Adrenal gland (tissue), 12 donors: Measurements from ENCODE around the gene PLEKHM2. TPM values are rescaled to one million over a fixed set of nuclear protein-coding genes. Genes with fewer than 3 reads are reported as not detected.

Experiments used
- DNase-seq, 7 donors: peaks; one replicate each; pipeline ENCODE4 v3.0.0-alpha.2; 2019 to 2020
- H3K27ac ChIP-seq, 5 donors: fragments of 200-600 bp; sonication (generic) in 4 of 5; 1 replicate in 3 of 5; 2 replicates in 2 of 5; pipeline versions ENCODE4 v1.5.1 to v1.8.0; 2016 to 2020; ENCODE audit warnings: mild to moderate bottlenecking in 1 of 5
- H3K27me3 ChIP-seq: fragments of 200-600 bp; 2 replicates; pipeline ENCODE4 v1.8.0; 2021
- H3K36me3 ChIP-seq, 2 donors: fragments of 200-600 bp; replicated peaks in 1 of 2; 1 replicate in 1 of 2; 2 replicates in 1 of 2; pipeline versions ENCODE4 v1.5.1 to v1.8.0; 2018 to 2022
- H3K4me1 ChIP-seq, 2 donors: fragments of 200-600 bp; replicated peaks in 1 of 2; 1 replicate in 1 of 2; 2 replicates in 1 of 2; pipeline versions ENCODE4 v1.5.1 to v1.8.0; 2018 to 2021
- H3K4me3 ChIP-seq, 4 donors: fragments of 200-600 bp; sonication (generic) in 3 of 4; one replicate each; pipeline ENCODE4 v1.5.1; 2016 to 2018
- H3K9me3 ChIP-seq, 3 donors: fragments of 200-600 bp; sonication (generic) in 1 of 3; replicated peaks in 1 of 3; 1 replicate in 2 of 3; 2 replicates in 1 of 3; pipeline versions ENCODE4 v1.5.1 to v1.8.0; 2016 to 2021
- POLR2A ChIP-seq, 2 donors: fragments of 450-650 bp; IDR thresholded peaks; one replicate each; pipeline ENCODE4 v1.6.1; 2017; ENCODE audit warnings: antibody characterized with exemption in 2 of 2, mild to moderate bottlenecking in 2 of 2, moderate library complexity in 1 of 2
- WGBS, 4 donors: extraction: QIAGEN DNeasy Blood & Tissue Kit in 2 of 4; methylation state at CpG; one replicate each; pipeline versions ENCODE4 v1.1.5 to v1.1.7; 2013 to 2017; 5-methylcytosine and 5-hydroxymethylcytosine counted together
- intact Hi-C, 2 donors: fragments of 100-400 bp; cut with DNase I; formaldehyde crosslinking; loops; one replicate each; pipeline versions ENCODE4 v1.14.1 to v1.15.0; 2022 to 2023
- polyA plus RNA-seq, 3 donors: library from polyadenylated mRNA; stranded (reverse); fragments of 200-250 nt in 2 of 3; fragments of 350-450 nt in 1 of 3; fragmentation: Illumina TruSeq in 1 of 3; extraction: RNeasy Lipid Tissue Mini Kit (QIAGEN cat#74804) in 1 of 3; gene quantifications; one replicate each; pipeline ENCODE4 v1.2.3, GENCODE V29; 2013 to 2014
- small RNA-seq, 2 donors: library from RNA; depleted of rRNA; stranded (forward); fragments of <200 nt; gene quantifications; one replicate each; pipeline ENCODE3, GENCODE V24; 2016
- total RNA-seq, 9 donors: library from RNA; depleted of rRNA in 4 of 9; stranded (reverse); fragments of >200 nt in 4 of 9; fragments of 120-200 nt in 1 of 9; fragmentation: NEBNext Ultra II Directional in 1 of 9; extraction: Animal tissue kit (Norgen Biotek cat#: 25700) in 1 of 9; gene quantifications; one replicate each; pipeline versions ENCODE4 v1.1.0 to v1.2.4, GENCODE V29; 2013 to 2023
- TF ChIP-seq, protein P1 (sequence below), 6 experiments: fragments of 450-650 bp in 4 of 6; fragments of 200-600 bp in 2 of 6; sonication (generic) in 1 of 6; IDR thresholded peaks; 1 replicate in 5 of 6; 2 replicates in 1 of 6; pipeline versions ENCODE4 v1.5.1 to v1.8.0; 2016 to 2021; ENCODE audit warnings: antibody characterized with exemption in 6 of 6, mild to moderate bottlenecking in 2 of 6, moderate library complexity in 1 of 6
- donor health status: healthy with polysubstance abuse.
- donor health status: Bipolar disorder and iron deficiency.
- donor health status: DM: yes; HTN: yes; CAD: no.
- donor health status: DM: no; HTN: no; CAD: no.
- donor health status: DM: no; HTN: no; CAD: no.
- donor health status: DM: yes; HTN: yes; CAD: no.

Gene PLEKHM2
- total and polyA plus RNA-seq, 12 donors, result 25.8 to 103 (median 70.1) TPM

DNA sequence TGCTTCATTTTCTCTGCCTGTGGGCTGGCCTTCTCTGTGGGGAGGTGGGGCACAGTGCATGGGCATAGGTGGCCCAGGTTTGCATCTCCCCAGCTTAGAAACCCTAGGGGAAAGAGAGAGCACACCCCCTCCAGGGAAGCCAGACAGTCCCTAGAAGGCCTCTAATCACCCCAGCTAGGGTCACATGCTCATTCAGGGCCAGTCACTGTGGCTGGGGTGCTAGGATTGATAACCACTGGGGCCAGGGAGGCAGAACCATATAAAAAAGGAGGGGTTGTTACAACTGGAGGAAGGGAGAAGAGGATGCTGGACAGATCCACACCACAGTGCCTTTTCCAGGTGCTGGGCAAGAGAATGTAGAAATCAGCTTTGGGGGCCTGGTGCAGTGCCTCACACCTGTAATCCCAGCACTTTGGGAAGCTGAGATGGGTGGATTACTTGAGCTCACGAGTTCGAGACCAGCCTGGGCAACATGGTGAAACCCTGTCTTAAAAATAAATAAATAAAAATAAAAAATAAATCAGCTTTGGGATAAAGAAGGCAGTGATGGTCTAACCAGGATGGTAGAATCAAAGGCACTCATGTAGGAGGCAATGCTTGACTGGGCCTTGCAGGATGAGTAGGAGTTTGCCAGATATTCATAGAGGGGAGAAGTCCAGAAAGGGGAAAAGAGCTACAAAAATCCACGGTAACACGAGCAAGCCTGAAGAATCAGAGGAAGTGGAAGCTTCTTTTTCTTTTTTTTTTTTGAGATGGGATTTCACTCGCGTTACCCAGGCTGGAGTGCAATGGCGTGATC is 94.0 kb downstream of the PLEKHM2 start:
- WGBS, 4 donors, result 81 to 90% (median 85%) methylated on average over 7 of the region's 7 CpGs
- TF ChIP-seq, protein P1, sequence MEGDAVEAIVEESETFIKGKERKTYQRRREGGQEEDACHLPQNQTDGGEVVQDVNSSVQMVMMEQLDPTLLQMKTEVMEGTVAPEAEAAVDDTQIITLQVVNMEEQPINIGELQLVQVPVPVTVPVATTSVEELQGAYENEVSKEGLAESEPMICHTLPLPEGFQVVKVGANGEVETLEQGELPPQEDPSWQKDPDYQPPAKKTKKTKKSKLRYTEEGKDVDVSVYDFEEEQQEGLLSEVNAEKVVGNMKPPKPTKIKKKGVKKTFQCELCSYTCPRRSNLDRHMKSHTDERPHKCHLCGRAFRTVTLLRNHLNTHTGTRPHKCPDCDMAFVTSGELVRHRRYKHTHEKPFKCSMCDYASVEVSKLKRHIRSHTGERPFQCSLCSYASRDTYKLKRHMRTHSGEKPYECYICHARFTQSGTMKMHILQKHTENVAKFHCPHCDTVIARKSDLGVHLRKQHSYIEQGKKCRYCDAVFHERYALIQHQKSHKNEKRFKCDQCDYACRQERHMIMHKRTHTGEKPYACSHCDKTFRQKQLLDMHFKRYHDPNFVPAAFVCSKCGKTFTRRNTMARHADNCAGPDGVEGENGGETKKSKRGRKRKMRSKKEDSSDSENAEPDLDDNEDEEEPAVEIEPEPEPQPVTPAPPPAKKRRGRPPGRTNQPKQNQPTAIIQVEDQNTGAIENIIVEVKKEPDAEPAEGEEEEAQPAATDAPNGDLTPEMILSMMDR (IDR thresholded peaks at IDR 0.05), result no peak
- TF ChIP-seq POLR2A (IDR thresholded peaks at IDR 0.05), result no peak
- Histone ChIP-seq H3K9me3 (no peaks in the 10 kb centered on the region), H3K4me3 (no peak overlapping the region), H3K27ac (no peak overlapping the region), H3K27me3 (no peaks in the 10 kb centered on the region), H3K36me3 (peaks cover 0 to 27% of the 10 kb centered on the region in 2 donors), H3K4me1 (no peaks in the 10 kb centered on the region)
- intact Hi-C loops, result no loop called here
- DNase-seq, result no peak

Small RNA genes within 50 kb of the gene (small RNA-seq; reads per million reads assigned to genes)
- 0 reads per million in 2 donors for gene AL121992.2

Other genes with a start within 250 kb of the PLEKHM2 start
- 1 to 10 TPM in 2 of 9 donors, under 1 TPM in 2, not detected in 5; 0.22 to 3.5 (median 1.8) TPM for gene CTRC, start 245.9 kb upstream of the PLEKHM2 start, total RNA-seq
- 1 to 10 TPM in 1 of 3 donors, under 1 TPM in 1, not detected in 1; 0.56 to 1.3 TPM for gene CTRC, start 245.9 kb upstream of the PLEKHM2 start, polyA plus RNA-seq
- gene CELA2A, start 227.6 kb upstream of the PLEKHM2 start, total RNA-seq, result 10 to 100 TPM in 5 of 9 donors, 1 to 10 TPM in 3, under 1 TPM in 1; 0.97 to 45.4 (median 11.0) TPM
- 10 to 100 TPM in 1 of 3 donors, 1 to 10 TPM in 2; 1.2 to 16.4 (median 3.9) TPM for gene CELA2A, start 227.6 kb upstream of the PLEKHM2 start, polyA plus RNA-seq
- gene CELA2B, start 208.2 kb upstream of the PLEKHM2 start, total RNA-seq, result 10 to 100 TPM in 4 of 9 donors, 1 to 10 TPM in 3, not detected in 2; 1.7 to 28.1 (median 10.1) TPM
- gene CELA2B, start 208.2 kb upstream of the PLEKHM2 start, polyA plus RNA-seq, result 1 to 10 TPM in 2 of 3 donors, not detected in 1; 6.0 to 6.8 TPM
- gene CASP9, start 160.1 kb upstream of the PLEKHM2 start, total RNA-seq, result 100 to 1,000 TPM in 1 of 9 donors, 10 to 100 TPM in 8; 16.1 to 132 (median 23.9) TPM
- 10 to 100 TPM; 55.7 to 63.6 (median 62.5) TPM for gene CASP9, start 160.1 kb upstream of the PLEKHM2 start, polyA plus RNA-seq
- 10 to 100 TPM; 12.2 to 34.0 (median 21.4) TPM for gene DNAJC16, start 157.5 kb upstream of the PLEKHM2 start, total RNA-seq
- 10 to 100 TPM in 1 of 3 donors, 1 to 10 TPM in 2; 4.8 to 13.6 (median 8.0) TPM for gene DNAJC16, start 157.5 kb upstream of the PLEKHM2 start, polyA plus RNA-seq
- 10 to 100 TPM in 1 of 9 donors, 1 to 10 TPM in 7, under 1 TPM in 1; 0.37 to 15.0 (median 1.7) TPM for gene AGMAT, start 99.3 kb upstream of the PLEKHM2 start, total RNA-seq
- gene AGMAT, start 99.3 kb upstream of the PLEKHM2 start, polyA plus RNA-seq, result 1 to 10 TPM in 1 of 3 donors, under 1 TPM in 2; 0.16 to 5.6 (median 0.30) TPM
- gene DDI2, start 66.9 kb upstream of the PLEKHM2 start, total RNA-seq, result 10 to 100 TPM; 12.1 to 46.3 (median 30.2) TPM
- gene DDI2, start 66.9 kb upstream of the PLEKHM2 start, polyA plus RNA-seq, result 10 to 100 TPM in 2 of 3 donors, 1 to 10 TPM in 1; 5.3 to 19.1 (median 12.7) TPM
- 10 to 100 TPM in 2 of 9 donors, 1 to 10 TPM in 6, under 1 TPM in 1; 0.44 to 12.3 (median 5.5) TPM for gene SLC25A34, start 51.9 kb downstream of the PLEKHM2 start, total RNA-seq
- 10 to 100 TPM in 1 of 3 donors, 1 to 10 TPM in 2; 4.7 to 11.1 (median 6.0) TPM for gene SLC25A34, start 51.9 kb downstream of the PLEKHM2 start, polyA plus RNA-seq
- gene TMEM82, start 58.2 kb downstream of the PLEKHM2 start, total RNA-seq, result under 1 TPM in 1 of 9 donors, not detected in 8; 0.14 TPM
- not detected for gene TMEM82, start 58.2 kb downstream of the PLEKHM2 start, polyA plus RNA-seq
- gene FBLIM1, start 74.5 kb downstream of the PLEKHM2 start, total RNA-seq, result 100 to 1,000 TPM in 1 of 9 donors, 10 to 100 TPM in 7, 1 to 10 TPM in 1; 4.0 to 103 (median 48.3) TPM
- 10 to 100 TPM; 16.0 to 50.1 (median 40.5) TPM for gene FBLIM1, start 74.5 kb downstream of the PLEKHM2 start, polyA plus RNA-seq
- 1 to 10 TPM in 2 of 9 donors, under 1 TPM in 7; 0.24 to 6.0 (median 0.74) TPM for gene UQCRHL, start 123.3 kb downstream of the PLEKHM2 start, total RNA-seq
- gene UQCRHL, start 123.3 kb downstream of the PLEKHM2 start, polyA plus RNA-seq, result 1 to 10 TPM; 1.2 to 4.5 (median 2.3) TPM
- 10 to 100 TPM; 17.4 to 51.2 (median 34.2) TPM for gene SPEN, start 163.4 kb downstream of the PLEKHM2 start, total RNA-seq
- gene SPEN, start 163.4 kb downstream of the PLEKHM2 start, polyA plus RNA-seq, result 10 to 100 TPM; 16.4 to 31.2 (median 18.8) TPM